ENCODE data around the gene OR4B1.
"Not testable (repeated sequence)": the region's sequence is repeated elsewhere in the genome, so short reads cannot be mapped to it uniquely, and the experiment has no call there.

The OR4B1 gene

GRCh38 chr11:48210052-48210451 is 6.6 kb upstream of the OR4B1 start:
- Mint-ChIP-seq H3K27me3 (peaks cover 30% of the 10 kb centered on the region), H3K4me3 (no peak overlapping the region), H3K36me3 (ENCODE audit: low read depth) (no peaks in the 10 kb centered on the region), H3K9me3 (no peaks in the 10 kb centered on the region), H3K27ac (no peak overlapping the region), H3K4me1 (ENCODE audit: low read depth) (no peaks in the 10 kb centered on the region)
- DNase-seq = no peak

- no peak overlapping the region for H3K27ac Mint-ChIP-seq
Measured at GRCh38 chr11:48228761-48229160, 12.2 kb downstream of the OR4B1 start.

GRCh38 chr11:48230057-48230456 is 13.4 kb downstream of the OR4B1 start:
- H3K4me3 Mint-ChIP-seq; H3K27ac Mint-ChIP-seq; DNase-seq; H3K36me3 Mint-ChIP-seq (ENCODE audit: low read depth); H3K4me1 Mint-ChIP-seq (ENCODE audit: low read depth); H3K9me3 Mint-ChIP-seq: not testable (repeated sequence)
- peaks cover 14% of the 10 kb centered on the region for H3K27me3 Mint-ChIP-seq

More at GRCh38 chr11:48228761-48229160, 12.2 kb downstream of the OR4B1 start:
- no peak for DNase-seq
- no peaks in the 10 kb centered on the region for H3K4me1 Mint-ChIP-seq (ENCODE audit: low read depth)
- no peaks in the 10 kb centered on the region for H3K36me3 Mint-ChIP-seq (ENCODE audit: low read depth)
- H3K27me3 Mint-ChIP-seq = peaks cover 9% of the 10 kb centered on the region
- H3K4me3 Mint-ChIP-seq = no peak overlapping the region
- H3K9me3 Mint-ChIP-seq = no peaks in the 10 kb centered on the region

- H3K4me1 Mint-ChIP-seq (ENCODE audit: low read depth) = no peaks in the 10 kb centered on the region
- H3K27ac Mint-ChIP-seq = no peak overlapping the region
- no peaks in the 10 kb centered on the region for H3K36me3 Mint-ChIP-seq (ENCODE audit: low read depth)
- H3K27me3 Mint-ChIP-seq = peaks cover 53% of the 10 kb centered on the region
- H3K9me3 Mint-ChIP-seq = no peaks in the 10 kb centered on the region
- no peak overlapping the region for H3K4me3 Mint-ChIP-seq
- DNase-seq = no peak
Measured at GRCh38 chr11:48237727-48238126, 21.1 kb downstream of the OR4B1 start.

GRCh38 chr11:48242501-48242900 is 25.9 kb downstream of the OR4B1 start:
- peaks cover 46% of the 10 kb centered on the region for H3K27me3 Mint-ChIP-seq

GRCh38 chr11:48244804-48245203 is 28.2 kb downstream of the OR4B1 start, which contains the start of gene OR4X2:
Gene OR4X2 (plus strand): TSS chr11:48245104. CDS start chr11:48245104, 0 bp downstream.
- H3K27me3 Mint-ChIP-seq = peaks cover 36% of the 10 kb centered on the region
- no peak within 1 kb of the TSS for H3K4me3 Mint-ChIP-seq
- H3K27ac Mint-ChIP-seq = no peak within 1 kb of the TSS
- H3K36me3 Mint-ChIP-seq (ENCODE audit: low read depth) = no peaks in the 10 kb centered on the region
- no peaks in the 10 kb centered on the region for H3K9me3 Mint-ChIP-seq
- no peaks in the 10 kb centered on the region for H3K4me1 Mint-ChIP-seq (ENCODE audit: low read depth)
- no peak for DNase-seq

More at GRCh38 chr11:48242501-48242900, 25.9 kb downstream of the OR4B1 start:
- no peak for DNase-seq
- H3K36me3 Mint-ChIP-seq (ENCODE audit: low read depth) = no peaks in the 10 kb centered on the region
- no peaks in the 10 kb centered on the region for H3K9me3 Mint-ChIP-seq
- no peak overlapping the region for H3K27ac Mint-ChIP-seq
- no peak overlapping the region for H3K4me3 Mint-ChIP-seq
- H3K4me1 Mint-ChIP-seq (ENCODE audit: low read depth) = no peaks in the 10 kb centered on the region

GRCh38 chr11:48248902-48249301 is 32.3 kb downstream of the OR4B1 start:
- peaks cover 22% of the 10 kb centered on the region for H3K27me3 Mint-ChIP-seq
- no peak overlapping the region for H3K27ac Mint-ChIP-seq
- no peak overlapping the region for H3K4me3 Mint-ChIP-seq
- H3K9me3 Mint-ChIP-seq = no peaks in the 10 kb centered on the region
- H3K36me3 Mint-ChIP-seq (ENCODE audit: low read depth) = no peaks in the 10 kb centered on the region
- no peaks in the 10 kb centered on the region for H3K4me1 Mint-ChIP-seq (ENCODE audit: low read depth)
- no peak for DNase-seq

- H3K27ac Mint-ChIP-seq = no peak overlapping the region
- H3K4me1 Mint-ChIP-seq (ENCODE audit: low read depth) = no peaks in the 10 kb centered on the region
- peaks cover 16% of the 10 kb centered on the region for H3K27me3 Mint-ChIP-seq
- no peak overlapping the region for H3K4me3 Mint-ChIP-seq
- no peaks in the 10 kb centered on the region for H3K9me3 Mint-ChIP-seq
- no peaks in the 10 kb centered on the region for H3K36me3 Mint-ChIP-seq (ENCODE audit: low read depth)
- no peak for DNase-seq
Measured at GRCh38 chr11:48261600-48261999, 45.0 kb downstream of the OR4B1 start.

GRCh38 chr11:48263423-48263911 is 46.9 kb downstream of the OR4B1 start, which contains the start of gene OR4X1:
Gene OR4X1 (plus strand): TSS chr11:48263861. CDS start chr11:48263861, 0 bp downstream.
- H3K36me3 Mint-ChIP-seq (ENCODE audit: low read depth) = no peaks in the 10 kb centered on the region
- H3K27ac Mint-ChIP-seq = no peak within 1 kb of the TSS
- no peak for DNase-seq
- H3K4me1 Mint-ChIP-seq (ENCODE audit: low read depth) = no peaks in the 10 kb centered on the region
- H3K4me3 Mint-ChIP-seq = no peak within 1 kb of the TSS
- H3K9me3 Mint-ChIP-seq = no peaks in the 10 kb centered on the region
- H3K27me3 Mint-ChIP-seq = no peaks in the 10 kb centered on the region

Measured in activated T-cell treated with anti-CD3 and anti-CD28 coated beads, Interleukin-2, amount 50 U/mL, for 24 hours (primary cell).